HG02798 (cell line): ENCODE measurements around the gene NUDT1.

Experiments used
- ATAC-seq: cut with Tn5 transposase; IDR thresholded peaks from one replicate; pipeline ENCODE4 v1.9.1; 2021; ENCODE audit warnings: mild to moderate bottlenecking; ENCODE audit not compliant: unreplicated experiment, poor library complexity

The NUDT1 gene

DNA sequence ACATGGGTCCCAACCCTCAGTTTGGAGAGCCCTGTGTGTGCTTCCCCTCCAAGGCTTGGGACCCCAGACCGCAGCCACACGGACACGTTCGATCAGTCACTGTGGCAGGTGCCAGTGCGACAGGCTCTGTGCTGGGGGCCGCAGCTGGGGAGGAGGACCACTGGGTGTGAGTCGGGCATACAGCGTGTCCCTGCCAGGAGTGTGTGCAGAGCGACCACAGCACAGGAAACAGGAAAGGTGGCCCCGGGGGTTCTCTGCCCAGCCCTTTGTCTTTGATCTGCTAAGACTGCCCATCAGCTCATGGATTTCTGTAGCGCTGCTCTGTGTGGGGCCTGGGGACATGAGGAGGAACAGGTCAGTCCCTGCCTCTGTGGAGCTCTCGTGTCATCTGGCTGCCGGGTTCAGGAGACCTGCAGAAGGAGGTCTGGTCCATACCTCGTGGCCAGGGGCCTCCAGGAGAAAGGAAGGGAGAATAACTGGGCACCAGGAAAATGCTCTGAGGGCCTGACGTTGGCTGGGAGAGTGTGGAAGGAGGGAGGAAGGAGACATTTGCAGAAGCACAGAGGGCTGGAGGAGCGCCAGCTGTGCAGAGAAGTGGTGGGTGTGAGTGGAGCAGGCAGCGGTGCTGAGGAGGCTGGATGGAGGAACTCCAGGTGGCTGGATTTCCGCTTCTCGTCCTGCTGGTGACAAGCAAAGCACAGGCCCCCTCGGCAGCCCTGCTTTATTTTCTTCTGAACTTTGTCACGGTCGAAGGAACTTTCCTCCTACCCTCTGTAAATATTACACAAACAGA lies 4.1 kb downstream of the NUDT1 start:
- no peak for ATAC-seq

GRCh38 chr7:2247141-2247995 lies 5.3 kb downstream of the NUDT1 start:
- no peak for ATAC-seq

- ATAC-seq = no peak
Observed at GRCh38 chr7:2248984-2249694, 7.1 kb downstream of the NUDT1 start.

DNA sequence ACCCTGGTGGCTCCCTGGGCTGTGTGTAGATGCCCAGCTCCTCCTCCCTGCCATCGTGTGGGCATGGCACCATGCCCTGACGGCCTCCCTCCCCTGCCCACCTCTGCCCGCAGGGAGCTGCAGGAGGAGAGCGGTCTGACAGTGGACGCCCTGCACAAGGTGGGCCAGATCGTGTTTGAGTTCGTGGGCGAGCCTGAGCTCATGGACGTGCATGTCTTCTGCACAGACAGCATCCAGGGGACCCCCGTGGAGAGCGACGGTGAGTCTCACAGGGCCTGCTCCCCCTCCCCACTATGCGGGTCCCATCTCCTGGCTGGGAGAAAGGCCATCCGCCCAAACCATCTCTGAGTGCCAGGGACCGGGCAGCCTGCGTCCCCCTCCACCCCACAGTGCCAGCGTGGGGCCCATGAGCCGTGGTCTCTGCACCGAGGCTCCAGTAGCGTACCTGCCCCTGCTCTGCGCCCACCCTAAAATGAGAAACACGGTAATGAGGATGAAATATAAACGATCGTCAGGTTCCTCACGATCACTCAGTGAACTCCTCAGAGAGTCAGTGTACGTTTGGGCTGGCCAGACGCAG lies 7.8 kb downstream of the NUDT1 start:
- no peak for ATAC-seq

DNA sequence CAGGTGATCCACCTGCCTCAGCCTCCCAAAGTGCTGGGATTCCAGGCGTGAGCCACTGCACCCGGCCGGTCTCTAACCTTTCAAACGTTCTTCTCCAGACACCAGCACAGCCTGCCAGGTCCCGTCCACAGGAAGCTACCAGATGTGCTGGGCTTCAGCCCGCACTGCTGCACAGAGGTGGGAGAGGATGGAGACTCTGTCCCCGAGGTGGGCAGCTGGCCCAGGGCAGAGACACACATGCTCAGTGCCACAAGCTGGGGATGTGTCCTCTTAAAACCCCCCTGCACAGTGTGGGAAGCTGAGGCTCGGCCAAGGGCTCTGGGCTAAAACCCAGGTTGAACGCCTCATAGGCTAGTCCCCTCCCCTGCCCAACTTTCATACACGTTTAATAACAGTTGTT lies 9.4 kb downstream of the NUDT1 start:
- no peak for ATAC-seq

- no peak for ATAC-seq
Observed at GRCh38 chr7:2251841-2252771, 10.1 kb downstream of the NUDT1 start.

GRCh38 chr7:2253021-2253420 lies 11.0 kb downstream of the NUDT1 start:
- no peak for ATAC-seq

GRCh38 chr7:2253525-2254244 lies 11.7 kb downstream of the NUDT1 start:
- no peak for ATAC-seq

GRCh38 chr7:2254429-2255144 lies 12.6 kb downstream of the NUDT1 start:
- no peak for ATAC-seq

GRCh38 chr7:2255145-2256139 lies 13.4 kb downstream of the NUDT1 start:
- no peak for ATAC-seq

DNA sequence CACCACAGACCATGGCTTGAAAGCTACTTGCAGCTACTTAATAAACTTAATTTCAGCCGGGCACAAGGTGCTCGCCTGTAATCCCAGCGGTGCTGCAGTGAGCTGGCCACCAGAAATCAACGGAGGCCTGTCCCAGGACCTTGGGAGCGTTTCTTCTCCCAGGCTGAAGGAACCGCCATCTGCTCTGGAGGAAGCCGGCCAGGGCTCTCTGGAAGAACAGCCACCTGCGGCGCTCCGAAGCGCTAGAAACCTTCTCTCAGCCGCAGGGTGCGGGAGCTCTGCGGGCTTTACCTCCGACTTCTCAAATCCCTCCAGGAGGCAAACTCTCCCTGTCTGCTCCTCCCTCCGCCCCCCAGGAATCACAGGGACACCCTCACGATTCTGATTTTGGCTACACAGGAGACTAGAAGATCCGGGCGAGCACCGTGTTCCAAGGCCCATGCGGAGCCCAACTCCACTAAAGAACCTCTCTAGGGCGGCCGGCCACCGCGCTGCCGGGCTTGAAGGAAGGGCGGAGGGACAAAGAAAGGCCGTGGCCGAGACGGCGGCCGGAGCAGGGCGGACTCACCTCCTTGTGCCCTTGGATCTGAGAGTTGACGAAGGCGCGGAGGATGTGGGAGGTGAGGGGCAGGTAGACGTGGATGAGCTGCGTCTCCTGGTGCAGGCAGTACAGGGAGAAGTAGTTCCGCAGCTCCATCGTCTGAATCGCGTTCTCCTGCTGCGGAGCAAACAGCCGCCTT lies 14.4 kb downstream of the NUDT1 start:
- no peak for ATAC-seq

DNA sequence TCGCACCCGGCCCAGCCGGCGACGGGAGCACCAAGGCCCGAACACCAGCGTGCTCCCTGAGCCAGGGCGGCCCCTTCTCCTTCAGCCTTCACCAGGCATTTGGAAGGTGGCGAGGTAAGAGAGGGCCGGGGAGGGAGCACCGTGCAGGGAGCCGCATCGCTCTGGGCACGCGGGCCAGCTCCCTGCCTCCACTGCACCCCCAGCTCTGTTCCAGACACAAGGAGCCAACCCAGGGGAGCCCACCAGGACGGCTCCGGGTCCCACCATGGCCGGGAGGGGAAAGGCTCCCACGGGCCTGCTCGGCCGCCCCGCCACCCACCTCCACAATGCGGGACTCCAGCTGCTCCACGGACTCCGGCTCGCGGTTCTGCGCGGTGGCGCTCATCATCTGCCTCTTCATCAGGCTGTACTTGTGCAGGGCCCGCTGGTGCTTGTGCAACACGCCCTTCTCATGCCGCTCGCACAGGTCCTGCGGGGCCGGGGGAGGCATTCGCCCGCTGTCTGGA lies 15.1 kb downstream of the NUDT1 start:
- no peak for ATAC-seq

- no peak for ATAC-seq
Observed at GRCh38 chr7:2257651-2258050, 15.6 kb downstream of the NUDT1 start.

DNA sequence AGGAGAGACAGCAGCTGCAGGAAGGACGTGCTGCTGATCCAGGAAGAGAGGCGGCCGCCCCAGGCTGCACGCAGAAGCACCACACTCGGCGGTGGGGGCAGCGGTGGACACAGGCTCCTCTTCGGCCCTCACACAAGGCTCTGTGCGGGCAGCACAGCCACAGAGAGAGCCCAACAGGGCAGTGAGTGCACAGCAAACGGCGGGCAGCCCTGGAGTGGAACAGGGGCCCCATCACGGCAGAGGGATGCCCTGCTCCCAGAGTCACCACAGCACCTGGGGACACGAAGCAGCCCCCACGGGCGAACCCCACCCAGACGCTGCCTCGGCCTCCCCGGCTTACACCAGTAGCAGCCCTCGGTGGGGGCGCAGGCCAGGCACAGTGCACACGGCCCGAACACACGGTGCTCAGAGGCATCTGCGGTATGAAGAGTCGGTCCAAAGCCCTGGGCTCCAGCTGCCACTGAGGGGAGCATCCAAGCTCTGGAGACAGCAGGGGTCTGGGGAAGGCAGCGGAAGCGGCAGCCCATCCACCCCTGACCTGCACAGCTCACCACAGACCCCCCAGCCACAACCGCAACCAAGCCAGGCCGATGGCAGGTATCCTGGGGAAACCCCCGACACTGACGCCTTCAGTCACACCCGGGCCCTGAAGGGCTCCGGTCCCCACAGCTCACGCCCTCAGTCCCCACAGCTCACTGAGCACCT lies 16.8 kb downstream of the NUDT1 start:
- peak; percentile 80 for ATAC-seq

GRCh38 chr7:2259480-2259879 lies 17.5 kb downstream of the NUDT1 start:
- no peak for ATAC-seq

GRCh38 chr7:2260820-2261219 lies 18.8 kb downstream of the NUDT1 start:
- ATAC-seq = no peak
